ENCODE results near the gene TTLL5.

Gene TTLL5

DNA sequence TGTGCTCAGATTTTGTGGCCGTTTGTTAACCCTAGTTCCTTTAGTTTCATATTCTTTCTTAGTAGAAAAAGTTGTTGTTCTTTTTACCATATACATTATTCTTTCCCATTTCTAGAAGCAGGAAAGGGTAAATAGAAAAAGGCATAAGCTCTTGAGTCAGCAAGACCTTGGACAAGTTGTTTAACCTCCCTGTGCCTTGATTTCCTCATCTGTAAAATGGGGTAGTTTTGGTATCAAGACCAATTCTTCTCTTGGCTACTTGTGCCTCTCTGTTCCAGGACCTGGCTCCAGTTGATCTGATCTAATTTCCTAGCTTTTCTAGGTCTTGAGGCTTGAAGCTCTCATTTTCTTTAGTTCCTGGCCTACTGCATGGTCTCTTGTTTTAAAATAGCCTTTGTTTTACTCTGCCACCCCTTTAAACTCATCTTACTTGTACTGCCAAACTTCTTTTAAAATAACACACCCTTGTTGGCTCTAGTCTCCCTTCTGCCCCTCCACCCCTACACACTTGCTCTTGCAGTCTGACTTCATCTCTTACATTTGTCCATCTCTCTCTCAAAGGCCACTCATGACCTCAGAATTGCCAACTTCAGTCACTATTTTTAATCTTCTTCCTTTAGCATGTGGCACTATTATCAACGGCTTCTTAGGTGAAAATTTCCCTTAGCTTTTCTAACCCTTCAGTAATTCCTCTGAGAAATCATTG is 143.7 kb downstream of the TTLL5 start:
- no peak for DNase-seq

DNA sequence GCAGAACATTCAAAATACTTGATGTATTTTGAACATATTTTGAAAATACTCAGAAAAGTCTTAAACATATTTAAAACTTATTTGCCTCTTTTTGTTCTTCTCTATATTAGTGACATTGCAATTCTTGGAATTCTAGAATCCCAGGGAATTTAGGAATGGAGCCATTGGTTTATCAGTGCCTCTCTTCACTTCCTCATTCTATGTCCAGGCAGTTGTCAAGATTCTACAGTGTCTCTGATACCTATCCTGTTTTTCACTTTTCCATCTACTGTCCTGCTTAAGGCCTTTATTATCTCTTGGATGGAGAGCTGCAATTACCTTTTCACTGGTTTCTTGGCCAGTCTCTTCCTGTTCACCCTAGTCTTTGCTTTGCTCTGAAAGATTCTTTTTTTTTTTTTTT is 144.6 kb downstream of the TTLL5 start:
- no peak for DNase-seq

DNA sequence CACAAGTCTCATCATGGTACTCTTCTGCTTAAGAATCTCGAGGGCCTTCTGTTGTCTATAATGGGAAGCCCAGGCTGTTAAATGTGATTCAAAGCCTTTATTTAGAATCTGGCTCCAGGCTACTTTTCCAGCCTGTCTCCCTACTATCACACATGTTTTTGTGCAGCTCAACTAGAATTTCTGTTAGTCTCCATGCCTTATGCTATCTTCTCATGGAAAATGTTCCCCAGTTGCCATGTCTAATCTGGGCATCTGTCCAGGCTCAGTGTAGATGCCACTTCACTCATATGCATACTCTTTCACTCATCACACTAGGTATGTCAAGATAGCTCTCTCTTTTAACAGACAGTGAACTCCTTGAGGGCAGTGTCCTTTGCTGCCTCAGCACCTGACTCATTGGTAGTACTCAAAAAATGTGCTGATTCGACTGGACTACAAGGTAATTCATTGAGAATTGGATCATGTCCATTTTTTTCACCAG is 145.3 kb downstream of the TTLL5 start:
- DNase-seq, result no peak

DNA sequence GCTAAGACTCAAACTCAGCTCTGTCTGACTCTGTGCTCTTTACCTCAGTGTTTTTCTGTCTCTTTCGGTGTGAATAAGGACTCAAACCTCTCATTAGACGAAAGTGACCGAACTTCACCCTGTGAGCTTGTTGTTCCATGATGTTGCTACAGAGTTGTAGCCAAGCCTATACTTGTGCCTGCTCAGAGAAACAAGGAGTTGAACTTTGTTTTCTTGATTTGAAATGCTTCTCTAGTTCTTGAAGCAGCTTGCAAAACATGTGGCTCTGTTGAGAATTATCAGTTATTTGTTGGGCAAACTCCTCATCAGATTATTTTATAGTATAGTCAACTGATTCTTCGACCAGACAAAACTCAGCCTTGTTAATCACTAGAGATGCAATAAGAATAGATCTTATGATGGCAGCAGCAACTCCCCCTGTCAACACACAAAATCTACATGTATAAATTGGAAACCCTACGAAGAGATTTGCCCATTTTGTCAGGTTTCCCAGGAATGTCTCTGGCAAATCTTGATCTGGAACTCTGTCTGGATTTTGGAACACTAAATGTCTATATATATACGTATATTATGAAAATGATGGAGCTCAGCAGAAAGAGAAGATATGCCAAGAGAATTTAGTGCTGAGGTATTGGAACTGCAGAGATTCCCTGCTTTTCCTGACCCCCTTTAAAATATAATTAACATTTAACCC is 146.8 kb downstream of the TTLL5 start:
- no peak for DNase-seq

DNA sequence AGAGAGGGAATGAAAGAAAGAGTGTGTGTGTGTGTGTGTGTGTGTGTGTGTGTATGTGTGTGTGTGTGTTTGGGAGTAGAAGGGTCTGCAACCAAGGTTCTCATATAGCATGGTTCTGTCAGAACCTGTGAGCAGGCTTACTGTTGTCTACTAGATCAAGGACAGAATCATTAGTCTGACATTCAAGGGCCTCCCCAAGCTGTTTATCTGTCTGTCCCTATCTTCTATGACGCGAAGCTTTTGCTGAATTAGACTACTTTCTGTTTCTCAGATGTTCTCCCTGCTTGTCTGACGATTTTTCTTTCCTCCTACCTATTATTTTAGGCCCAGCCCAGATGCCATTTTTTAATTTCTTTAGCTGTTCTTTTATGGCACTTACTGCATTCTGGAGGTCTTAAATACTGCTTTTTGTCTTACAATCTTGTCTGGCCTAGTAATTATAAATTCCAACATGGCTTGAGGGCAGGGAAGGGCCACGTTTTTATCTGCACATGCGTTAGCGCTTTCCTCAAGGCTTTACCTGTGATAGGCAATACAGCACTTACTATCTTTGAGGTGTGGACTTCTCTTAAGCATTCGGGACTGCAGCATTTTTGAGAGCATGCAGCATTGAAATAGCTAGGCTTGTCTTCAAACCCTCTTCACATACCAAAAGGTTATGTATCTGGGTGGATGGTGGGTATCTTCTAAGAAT is 150.2 kb downstream of the TTLL5 start:
- DNase-seq, result no peak

DNA sequence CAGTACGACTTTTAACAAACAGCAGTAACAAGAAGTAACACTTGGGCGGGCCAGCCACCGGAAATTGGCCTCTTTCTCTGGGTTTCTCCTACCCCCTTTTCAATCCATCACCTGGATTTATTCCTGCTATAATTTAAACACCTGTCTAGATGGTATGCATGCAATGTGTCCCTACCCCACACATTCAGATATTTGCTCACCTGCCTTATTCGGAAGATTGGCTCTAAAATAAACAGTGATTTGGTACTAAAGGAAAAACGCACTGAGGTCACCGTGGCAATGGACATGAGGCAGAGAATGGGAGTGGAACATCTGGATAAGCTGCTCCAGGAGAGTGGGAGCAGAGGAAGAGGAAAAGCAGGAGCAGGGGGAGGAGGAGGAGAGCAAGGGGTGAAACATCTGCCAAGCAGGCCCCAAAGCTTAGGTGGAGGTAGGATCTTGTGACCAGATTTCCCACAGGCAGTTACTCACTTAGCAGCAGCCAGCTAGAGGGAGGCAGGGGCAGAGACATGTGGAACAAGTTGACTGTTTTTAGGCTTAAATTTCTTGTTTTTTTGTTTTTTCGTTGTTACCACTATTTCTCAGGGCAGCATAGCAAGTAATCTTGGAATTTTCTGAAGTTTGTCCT is 150.9 kb downstream of the TTLL5 start:
- peak; percentile 56 for DNase-seq

DNA sequence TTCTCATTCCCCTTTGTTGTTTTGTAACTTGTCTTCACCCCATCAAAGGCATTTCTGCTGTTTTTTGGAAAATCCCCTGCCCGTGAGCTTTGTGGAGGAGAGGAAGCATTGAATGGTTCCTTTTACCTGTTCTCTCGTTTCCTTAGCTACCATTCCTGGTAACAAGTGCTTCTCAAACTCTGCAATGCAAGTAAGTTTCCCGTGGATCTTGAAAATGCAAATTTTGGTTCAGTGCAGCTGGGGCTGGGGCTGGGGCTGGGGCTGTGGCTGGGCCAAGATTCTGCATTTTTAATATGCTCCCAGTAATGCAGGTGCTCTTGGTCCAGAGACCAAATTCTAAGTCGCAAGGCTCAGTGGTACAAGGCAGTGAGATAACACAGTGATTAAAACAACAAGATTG is 151.6 kb downstream of the TTLL5 start:
- DNase-seq, result no peak

DNA sequence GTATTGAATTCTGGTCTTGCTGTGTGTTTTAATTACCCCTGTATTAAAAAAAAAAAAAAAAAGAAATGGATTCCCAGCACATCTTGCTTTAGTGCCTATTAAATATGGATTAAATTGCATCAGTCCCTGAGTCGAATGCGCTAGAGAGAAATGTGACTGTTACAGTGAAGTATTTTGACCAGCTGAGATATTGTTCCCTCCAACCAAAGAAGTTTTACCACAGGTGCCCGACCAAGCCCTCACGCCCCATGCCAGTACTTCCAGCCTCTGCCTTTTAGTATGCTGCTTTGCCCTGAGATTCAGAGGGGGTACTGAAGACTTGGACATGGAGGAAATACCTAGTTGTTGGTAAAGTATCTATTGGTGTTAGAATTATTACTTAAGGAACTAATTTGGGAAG is 159.7 kb downstream of the TTLL5 start:
- DNase-seq, result no peak

DNA sequence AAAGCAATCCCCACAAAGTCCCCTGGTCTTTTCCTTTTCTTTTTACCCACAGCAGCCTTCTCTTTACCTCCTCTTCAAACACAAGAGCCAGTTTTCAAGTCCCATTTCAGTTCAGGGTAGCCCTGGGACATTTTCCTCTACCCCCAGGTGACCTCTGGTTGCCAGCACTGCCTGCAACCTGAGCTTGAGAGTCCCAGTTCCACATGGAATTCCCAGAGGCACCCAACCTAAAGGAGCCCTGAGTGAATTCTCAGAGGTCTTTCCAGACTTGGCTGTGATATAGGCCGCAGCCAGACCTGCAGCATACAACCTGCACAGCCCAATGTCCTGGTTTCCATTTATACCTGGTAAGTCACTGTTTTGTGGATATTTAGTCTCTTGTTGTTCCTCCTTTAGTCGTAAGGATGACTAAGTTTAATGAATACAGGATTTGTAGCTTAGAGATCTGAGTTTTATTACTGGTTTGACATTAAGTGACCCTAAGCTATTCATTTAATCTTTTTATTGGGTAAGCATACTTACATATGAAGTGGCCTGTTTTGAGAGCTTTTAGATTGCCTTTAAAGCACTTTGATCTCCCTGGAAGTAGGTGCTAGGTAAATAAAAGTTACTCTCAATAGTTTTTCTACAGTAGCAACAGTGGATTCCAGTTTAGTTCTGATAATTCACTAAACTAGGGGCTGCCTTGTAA is 160.9 kb downstream of the TTLL5 start:
- no peak for DNase-seq

DNA sequence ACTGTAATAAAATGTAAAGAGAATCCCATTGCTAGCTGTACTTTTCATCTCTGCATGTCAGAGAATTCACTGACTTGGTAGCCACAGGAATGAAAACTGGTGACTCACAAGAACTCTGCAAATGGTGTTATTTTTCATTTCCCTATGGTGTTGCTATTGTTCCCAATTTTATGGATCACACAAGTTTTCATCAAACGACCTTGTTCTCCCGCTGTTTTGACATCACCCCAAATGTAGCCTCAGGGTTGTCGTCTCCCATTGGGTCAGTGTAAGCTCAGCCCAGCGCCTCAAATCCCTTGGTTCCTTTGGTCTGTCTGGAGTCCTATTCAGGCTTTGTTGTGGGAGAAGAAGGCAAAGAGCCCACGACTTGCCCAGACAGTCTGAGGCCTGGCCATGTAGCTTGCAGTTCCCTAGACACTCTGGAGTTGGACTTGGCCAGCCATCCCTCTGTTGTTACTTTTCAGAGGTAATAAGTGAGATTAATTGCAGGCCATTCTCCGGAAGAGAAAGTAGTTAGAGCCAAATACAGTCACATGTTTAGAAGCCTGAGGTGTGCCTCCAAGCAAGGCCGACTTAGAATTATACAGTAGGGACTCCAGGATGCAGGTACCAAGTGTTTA is 161.6 kb downstream of the TTLL5 start:
- DNase-seq, result no peak

DNA sequence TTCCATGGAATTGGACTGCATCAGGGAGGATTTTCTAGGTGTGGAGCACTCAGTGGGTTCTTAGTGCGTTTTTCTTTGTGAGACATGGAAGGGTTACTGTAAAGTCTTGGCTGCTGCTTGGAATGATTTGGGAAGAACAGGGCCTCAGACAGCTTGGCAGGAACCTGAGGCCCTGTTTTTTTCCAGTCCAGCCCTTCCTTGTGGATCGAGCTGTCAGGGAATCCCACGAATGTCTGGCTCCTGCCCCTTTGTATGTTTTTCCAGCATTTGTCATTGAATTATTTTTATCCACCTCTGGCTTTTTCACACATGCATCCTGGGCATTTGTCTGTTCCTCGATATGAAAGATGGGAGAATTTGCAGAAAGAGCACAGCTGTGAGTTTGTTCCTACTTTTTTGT is 162.3 kb downstream of the TTLL5 start:
- DNase-seq, result no peak

DNA sequence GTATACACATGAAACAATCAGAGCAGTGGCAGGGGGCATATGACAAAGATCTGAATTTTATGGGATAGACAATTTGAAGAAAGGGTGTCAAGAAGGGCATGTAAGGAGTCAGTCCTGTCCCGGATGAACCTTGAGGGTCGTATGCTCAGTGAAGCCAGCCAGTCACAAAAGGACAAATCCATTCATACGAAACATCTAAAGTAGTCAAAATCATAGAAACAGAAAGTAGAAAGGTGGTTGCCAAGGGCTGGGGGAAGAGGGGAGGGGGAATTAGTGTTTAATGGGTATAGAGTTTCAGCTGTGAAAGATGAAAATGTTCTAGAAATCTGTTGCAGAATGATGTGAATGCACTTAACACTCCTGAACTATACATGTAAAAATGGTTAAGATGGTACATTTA is 163.3 kb downstream of the TTLL5 start:
- DNase-seq, result no peak

DNA sequence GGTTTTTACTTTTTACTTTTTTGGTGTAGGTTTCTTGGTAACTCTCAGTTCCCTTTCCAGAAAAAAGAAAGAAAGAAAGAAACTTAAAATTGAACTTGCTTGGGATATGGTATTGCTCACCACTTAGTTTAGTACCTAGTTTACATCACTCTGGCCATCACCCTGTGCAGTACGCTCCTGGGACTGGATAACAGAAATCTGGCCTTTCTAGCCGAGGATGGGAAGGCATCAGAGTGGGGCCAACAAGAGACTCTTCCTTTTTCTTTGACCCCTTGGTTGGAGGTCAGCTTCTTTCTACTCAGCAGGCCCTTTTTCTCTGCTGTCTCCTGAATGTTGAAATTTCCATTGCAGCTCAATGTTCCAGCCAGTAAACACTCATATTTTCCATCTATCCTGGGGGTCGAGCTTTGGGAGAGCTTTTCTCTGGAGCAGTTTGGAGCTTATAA is 164.1 kb downstream of the TTLL5 start:
- no peak for DNase-seq

DNA sequence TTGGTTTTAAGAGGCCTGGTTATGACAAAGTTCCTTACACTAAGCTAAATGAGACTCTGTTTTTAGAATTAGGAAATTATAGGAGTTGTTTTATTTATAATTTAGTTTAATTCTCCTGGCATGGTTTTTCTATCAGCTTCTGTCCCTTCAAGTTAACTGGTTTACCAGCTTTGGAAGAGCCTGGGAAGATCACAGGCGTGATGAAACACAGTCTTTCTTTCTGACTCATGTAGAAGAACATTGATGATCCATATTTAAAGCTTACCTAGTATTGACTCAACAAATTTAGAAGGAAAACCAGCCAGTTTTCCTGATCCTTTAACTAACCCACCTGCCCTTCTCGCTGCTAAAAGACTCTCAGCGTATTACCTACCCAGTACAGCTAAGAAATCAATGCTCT is 165.6 kb downstream of the TTLL5 start:
- DNase-seq, result no peak

DNA sequence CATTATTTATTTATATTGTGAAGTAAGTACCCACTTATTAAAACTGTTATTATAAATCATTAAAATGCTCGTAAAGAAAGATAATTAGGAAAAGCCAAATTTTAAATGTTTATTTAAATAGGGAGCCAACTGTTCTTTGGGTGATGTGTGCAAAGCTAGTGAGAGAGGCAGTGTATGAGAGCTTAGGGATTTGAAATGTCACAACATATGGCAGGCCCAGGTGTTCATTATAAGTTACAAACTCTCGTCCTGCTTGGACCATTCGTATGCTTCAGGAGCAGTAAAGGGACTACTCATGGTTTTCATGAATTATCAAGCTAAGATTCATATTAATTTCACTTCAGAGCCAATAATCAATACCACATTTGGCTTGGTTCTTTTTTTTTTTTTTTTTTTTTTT is 166.3 kb downstream of the TTLL5 start:
- DNase-seq, result no peak

DNA sequence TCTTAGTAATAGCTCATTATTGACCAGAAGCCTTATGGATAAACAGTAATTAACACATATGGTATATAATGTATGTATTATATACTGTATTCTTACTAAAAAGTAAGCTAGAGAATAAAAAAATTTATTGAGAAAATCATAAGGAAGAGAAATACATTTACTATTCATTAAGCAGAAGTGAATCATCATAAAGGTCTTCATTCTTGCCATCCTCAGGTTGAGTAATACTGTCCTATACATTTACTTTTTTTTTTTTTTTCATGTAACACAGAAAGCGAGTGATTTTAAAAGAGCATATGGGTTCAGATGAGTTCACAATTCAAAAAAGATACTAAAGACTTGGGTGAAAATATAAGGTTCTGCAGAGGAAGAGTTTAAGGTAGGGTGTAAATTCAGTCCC is 168.3 kb downstream of the TTLL5 start:
- DNase-seq, result no peak

DNA sequence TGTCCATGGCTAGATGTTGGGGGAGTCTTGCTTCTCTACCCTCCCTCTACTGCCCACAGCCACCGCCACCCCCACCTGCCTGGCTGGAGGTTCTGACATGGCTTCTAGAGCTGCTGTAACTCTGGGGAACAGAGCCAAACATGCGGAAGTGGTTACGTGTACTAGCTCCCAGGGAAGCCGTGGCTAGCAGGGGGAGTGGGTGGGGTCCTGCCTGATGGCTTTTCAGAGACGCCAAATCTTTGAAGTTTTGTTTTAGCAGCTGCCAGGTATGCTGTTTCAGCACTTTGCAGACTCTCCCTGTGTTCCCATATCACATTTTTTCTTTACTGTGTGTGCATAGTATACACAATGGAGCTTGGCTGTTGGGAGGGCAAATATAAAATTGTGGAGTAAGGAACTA is 170.4 kb downstream of the TTLL5 start:
- peak; percentile 58 for DNase-seq

DNA sequence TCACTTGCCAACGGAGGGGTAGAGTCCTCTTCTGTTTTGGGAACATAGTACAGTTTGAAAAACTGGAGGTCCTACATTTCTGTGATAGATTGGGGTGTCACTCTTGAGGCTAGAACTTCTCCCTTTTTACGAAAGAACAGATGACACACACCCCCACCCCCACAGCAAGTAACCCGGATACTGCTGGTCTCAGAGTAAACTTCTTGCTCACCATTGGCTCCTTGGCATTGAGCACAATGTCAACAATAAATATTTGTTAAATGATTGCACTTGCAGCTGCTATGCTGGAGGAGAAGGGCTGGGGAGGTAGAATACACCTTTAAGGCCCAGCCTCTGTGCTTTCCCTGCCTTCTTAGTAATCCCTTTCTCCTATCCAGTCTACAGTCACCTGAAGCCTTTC is 170.9 kb downstream of the TTLL5 start:
- DNase-seq, result peak; percentile 36

DNA sequence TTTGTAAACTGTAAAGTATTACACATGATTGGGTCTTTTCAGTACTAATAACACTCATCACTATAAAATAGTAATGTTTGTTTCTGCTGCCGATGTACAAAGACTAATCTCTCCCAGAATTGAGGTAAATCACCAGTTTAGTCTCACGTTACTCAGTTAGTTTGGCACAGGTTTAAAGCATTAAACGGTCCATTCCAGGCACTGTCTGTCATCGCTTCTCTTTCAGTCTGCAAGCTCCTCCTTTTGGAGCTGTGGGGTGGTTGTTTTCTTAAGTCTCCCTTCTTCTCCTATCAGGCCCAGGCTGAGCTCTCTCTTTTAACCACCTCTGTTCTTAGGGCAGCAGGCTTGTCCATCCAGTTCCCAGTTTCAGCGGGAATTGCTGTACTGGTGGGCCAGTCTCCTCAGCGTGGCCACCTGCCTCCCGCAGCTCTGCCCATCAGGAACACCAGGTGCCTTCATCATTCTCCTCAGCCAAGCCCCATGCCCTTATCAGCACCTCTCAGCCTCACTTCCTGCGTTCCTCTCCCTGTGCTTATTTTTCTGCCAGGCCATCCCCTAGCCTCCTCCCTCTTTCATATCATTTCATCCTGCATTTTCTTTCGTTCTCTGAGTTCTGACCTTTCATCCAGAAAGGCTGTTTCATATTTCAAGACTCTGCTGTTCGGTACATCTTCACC is 171.7 kb downstream of the TTLL5 start:
- DNase-seq, result no peak

DNA sequence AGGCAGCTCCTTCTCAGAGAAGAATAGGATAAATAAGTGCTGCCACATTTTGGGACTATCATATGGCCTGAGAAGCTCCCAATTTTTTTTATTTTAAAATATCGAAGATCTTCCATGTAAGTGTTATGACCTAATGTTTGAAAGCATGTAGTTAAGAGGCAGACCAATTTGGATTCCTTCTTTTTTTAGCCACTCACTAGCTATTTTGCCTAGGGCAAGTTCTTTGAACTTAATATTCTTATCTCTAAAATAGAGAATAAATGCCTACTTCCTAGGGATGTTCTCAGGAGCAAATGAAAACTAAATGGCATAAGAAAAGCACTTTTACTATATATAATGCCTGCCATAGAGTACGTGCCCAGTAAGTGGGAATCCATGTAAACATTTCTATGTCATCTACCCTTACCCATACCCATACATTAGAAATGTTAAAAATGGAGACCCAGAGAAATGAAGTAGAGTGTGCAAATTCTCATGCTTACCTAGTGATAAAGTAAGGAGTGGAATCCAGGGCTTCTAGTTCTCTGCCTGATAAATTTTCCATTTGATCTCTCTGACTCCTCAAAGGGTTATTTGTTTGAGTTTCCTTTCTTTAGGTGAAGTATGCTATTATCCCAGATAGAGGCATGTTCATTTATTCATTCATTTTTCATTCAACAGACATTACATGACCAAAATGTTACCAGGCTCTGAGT is 172.4 kb downstream of the TTLL5 start:
- DNase-seq, result no peak

DNA sequence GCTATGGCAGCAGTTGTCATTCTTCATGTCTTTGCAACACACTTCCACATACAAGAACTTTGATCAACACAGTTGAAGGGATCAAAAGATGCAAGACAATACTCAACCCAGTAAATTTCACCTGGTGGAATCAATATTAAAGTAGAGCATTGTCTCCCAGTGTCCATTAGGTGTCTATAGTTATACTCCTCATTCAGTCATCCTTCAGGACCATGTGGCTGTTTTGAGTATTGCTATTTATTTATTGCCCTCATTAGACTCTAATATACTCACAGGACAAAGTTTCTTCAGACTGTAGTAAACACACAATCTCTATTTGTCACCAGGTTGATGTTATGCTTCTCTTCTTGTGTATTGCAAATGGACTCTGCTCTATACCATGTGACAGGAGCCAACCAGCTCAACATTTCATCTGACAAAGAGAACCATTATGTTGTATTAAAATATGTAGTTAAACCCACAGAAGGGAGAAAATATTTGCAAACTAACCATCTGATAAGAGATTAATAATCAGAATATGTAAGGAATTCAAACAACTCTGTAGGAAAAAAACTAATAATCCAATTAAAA is 174.2 kb downstream of the TTLL5 start:
- DNase-seq, result no peak

Data from NCI-H1092 treated with DMSO at 0.1 percent for 48 hours (cell line).